ENCODE results near the gene F2RL3.

The F2RL3 gene

GRCh38 chr19:16915734-16916133 lies 26.9 kb downstream of the F2RL3 start:
- Histone ChIP-seq H4K20me1 (ENCODE audit: insufficient read depth, low read length) (no peaks in the 10 kb centered on the region), H3K4me3 (ENCODE audit: low read depth, low read length, poor library complexity, severe bottlenecking) (no peak overlapping the region), H3F3A (ENCODE audit: insufficient read depth, low read length) (no peaks in the 10 kb centered on the region), H2AFZ (ENCODE audit: low read length) (no peak overlapping the region), H3K27ac (ENCODE audit: low read depth, low read length, poor library complexity, severe bottlenecking) (no peak overlapping the region), H3K36me3 (ENCODE audit: insufficient read depth, low read length) (no peaks in the 10 kb centered on the region; the same call in 1 of the 2 replicates), H3K9ac (ENCODE audit: low read length) (no peak overlapping the region), H3K9me2 (ENCODE audit: low read depth, low read length) (no peaks in the 10 kb centered on the region), H3K27me3 (ENCODE audit: insufficient read depth, low read length) (peaks cover 14% of the 10 kb centered on the region; the same call in 1 of the 2 replicates), H3K79me2 (ENCODE audit: insufficient read depth, low read length) (no peaks in the 10 kb centered on the region), H3K4me1 (ENCODE audit: insufficient read depth, low read length, severe bottlenecking) (no peaks in the 10 kb centered on the region), H3K4me2 (ENCODE audit: low read length) (no peak overlapping the region), H3K9me3 (ENCODE audit: low read length) (peaks cover 10% of the 10 kb centered on the region)
- TF ChIP-seq EZH2 (IDR thresholded peaks at IDR 0.05; ENCODE audit: borderline replicate concordance, low read length) (no peak), CTCF (IDR thresholded peaks at IDR 0.05; ENCODE audit: low read length) (no peak)

DNA sequence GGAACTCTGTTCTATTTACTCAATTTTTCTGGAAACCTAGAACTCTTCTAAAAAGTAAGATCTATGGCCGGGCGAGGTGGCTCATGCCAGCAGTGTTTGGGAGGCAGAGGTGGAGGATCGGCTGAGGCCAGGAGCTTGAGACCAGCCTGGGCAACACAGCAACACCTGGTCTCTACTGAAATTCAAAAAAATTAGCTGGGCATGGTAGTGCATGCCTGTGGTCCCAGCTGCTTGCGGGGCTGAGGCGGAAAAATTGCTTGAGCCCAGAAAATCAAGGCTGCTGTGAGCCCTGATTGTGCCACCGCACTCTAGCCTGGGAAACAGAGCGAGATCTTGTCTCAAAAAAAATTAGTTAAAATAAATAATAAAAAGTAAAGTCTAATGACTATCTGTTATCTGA lies 28.6 kb downstream of the F2RL3 start:
- Histone ChIP-seq H3K27ac (ENCODE audit: low read depth, low read length, poor library complexity, severe bottlenecking) (no peak overlapping the region), H3K4me2 (ENCODE audit: low read length) (no peak overlapping the region), H3K9me2 (ENCODE audit: low read depth, low read length) (no peaks in the 10 kb centered on the region), H3F3A (ENCODE audit: insufficient read depth, low read length) (no peaks in the 10 kb centered on the region), H3K9me3 (ENCODE audit: low read length) (peaks cover 10% of the 10 kb centered on the region), H3K27me3 (ENCODE audit: insufficient read depth, low read length) (peaks cover 14% of the 10 kb centered on the region; the same call in 1 of the 2 replicates), H3K9ac (ENCODE audit: low read length) (no peak overlapping the region), H3K4me1 (ENCODE audit: insufficient read depth, low read length, severe bottlenecking) (no peaks in the 10 kb centered on the region), H4K20me1 (ENCODE audit: insufficient read depth, low read length) (no peaks in the 10 kb centered on the region), H3K4me3 (ENCODE audit: low read depth, low read length, poor library complexity, severe bottlenecking) (no peak overlapping the region), H3K79me2 (ENCODE audit: insufficient read depth, low read length) (no peaks in the 10 kb centered on the region), H2AFZ (ENCODE audit: low read length) (no peak overlapping the region), H3K36me3 (ENCODE audit: insufficient read depth, low read length) (no peaks in the 10 kb centered on the region; the same call in 1 of the 2 replicates)
- TF ChIP-seq CTCF (IDR thresholded peaks at IDR 0.05; ENCODE audit: low read length) (no peak), EZH2 (IDR thresholded peaks at IDR 0.05; ENCODE audit: borderline replicate concordance, low read length) (no peak)

DNA sequence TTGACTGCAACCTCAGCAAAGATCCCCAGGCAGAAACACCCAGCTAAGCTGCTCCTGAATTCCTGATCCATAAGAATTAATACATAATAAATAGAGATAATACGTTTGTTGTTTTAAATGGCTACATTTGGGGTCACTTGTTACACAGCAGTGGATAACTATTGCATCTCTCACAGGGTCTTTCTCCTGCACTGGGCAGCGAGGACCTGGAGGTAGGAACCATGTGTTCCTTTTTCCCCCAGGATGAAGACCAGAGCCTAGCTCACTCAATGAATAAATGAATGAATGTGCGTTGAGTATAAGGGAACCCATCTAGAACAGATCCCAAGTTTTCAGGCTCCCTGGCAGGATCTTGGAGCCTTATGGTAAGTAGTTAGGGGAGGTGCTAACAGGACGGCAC lies 30.7 kb downstream of the F2RL3 start:
- Histone ChIP-seq H3K9me3 (ENCODE audit: low read length) (no peaks in the 10 kb centered on the region), H3K4me1 (ENCODE audit: insufficient read depth, low read length, severe bottlenecking) (no peaks in the 10 kb centered on the region), H3K9me2 (ENCODE audit: low read depth, low read length) (no peaks in the 10 kb centered on the region), H3K27ac (ENCODE audit: low read depth, low read length, poor library complexity, severe bottlenecking) (no peak overlapping the region), H3K4me3 (ENCODE audit: low read depth, low read length, poor library complexity, severe bottlenecking) (no peak overlapping the region), H3K4me2 (ENCODE audit: low read length) (no peak overlapping the region), H3K79me2 (ENCODE audit: insufficient read depth, low read length) (no peaks in the 10 kb centered on the region), H2AFZ (ENCODE audit: low read length) (no peak overlapping the region), H3K27me3 (ENCODE audit: insufficient read depth, low read length) (peaks cover 8% of the 10 kb centered on the region; the same call in 1 of the 2 replicates), H3K9ac (ENCODE audit: low read length) (no peak overlapping the region), H3K36me3 (ENCODE audit: insufficient read depth, low read length) (no peaks in the 10 kb centered on the region), H4K20me1 (ENCODE audit: insufficient read depth, low read length) (no peaks in the 10 kb centered on the region), H3F3A (ENCODE audit: insufficient read depth, low read length) (no peaks in the 10 kb centered on the region)
- TF ChIP-seq EZH2 (IDR thresholded peaks at IDR 0.05; ENCODE audit: borderline replicate concordance, low read length), result no peak
- no peak for TF ChIP-seq CTCF (IDR thresholded peaks at IDR 0.05; ENCODE audit: low read length)

All from OCI-LY1 (cell line).